SK-N-SH treated with all-trans-retinoic acid at 6 μM for 48 hours (cell line): ENCODE data around the gene ANKRD12.

Source experiments
- ATAC-seq: fragments of 200-7000 bp; cut with Tn5 transposase; 3 replicates; pipeline ENCODE4 v1.9.1; 2020; ENCODE audit warnings: mild to moderate bottlenecking, moderate library complexity
- ARNTL ChIP-seq: fragments of 450-650 bp; formaldehyde crosslinking; IDR thresholded peaks from 2 replicates; pipeline ENCODE4 v1.5.0; 2020; ENCODE audit warnings: low read depth, mild to moderate bottlenecking, moderate library complexity, borderline replicate concordance
- BACH2 ChIP-seq: fragments of 250-450 bp; sonication (Bioruptor Pico); IDR thresholded peaks from 2 replicates; pipeline ENCODE4 v1.9.0; 2021; ENCODE audit warnings: mild to moderate bottlenecking, borderline replicate concordance
- CSDC2 ChIP-seq: fragments of 250-450 bp; sonication (Bioruptor Pico); IDR thresholded peaks from 2 replicates; pipeline ENCODE4 v1.5.0; 2020; ENCODE audit warnings: mild to moderate bottlenecking, moderate library complexity
- CSRNP3 ChIP-seq: fragments of 250-450 bp; sonication (Bioruptor Pico); IDR thresholded peaks from 2 replicates; pipeline ENCODE4 v1.5.1; 2021; ENCODE audit warnings: mild to moderate bottlenecking, moderate library complexity
- GLIS3 ChIP-seq: fragments of 250-450 bp; sonication (Bioruptor Pico); IDR thresholded peaks from 2 replicates; pipeline ENCODE4 v1.5.0; 2020; ENCODE audit warnings: mild to moderate bottlenecking, moderate library complexity
- ISL1 ChIP-seq: fragments of 250-450 bp; sonication (Bioruptor Pico); IDR thresholded peaks from 2 replicates; pipeline ENCODE4 v2.1.2; 2022; ENCODE audit warnings: mild to moderate bottlenecking, moderate library complexity
- OSR1 ChIP-seq: fragments of 250-450 bp; sonication (Bioruptor Pico); IDR thresholded peaks from 2 replicates; pipeline ENCODE4 v1.8.0; 2022; ENCODE audit warnings: moderate library complexity, mild to moderate bottlenecking, inconsistent platforms
- PATZ1 ChIP-seq: fragments of 250-450 bp; sonication (Bioruptor Pico); IDR thresholded peaks from 2 replicates; pipeline ENCODE4 v1.8.0; 2020; ENCODE audit warnings: mild to moderate bottlenecking, moderate library complexity, borderline replicate concordance
- PPARA ChIP-seq: fragments of 250-450 bp; sonication (Bioruptor Pico); IDR thresholded peaks from 2 replicates; pipeline ENCODE4 v1.5.0; 2020; ENCODE audit warnings: mild to moderate bottlenecking, borderline replicate concordance
- RARB ChIP-seq: fragments of 250-450 bp; sonication (Bioruptor Pico); IDR thresholded peaks from 2 replicates; pipeline ENCODE4 v1.8.0; 2021; ENCODE audit warnings: mild to moderate bottlenecking, moderate library complexity
- SNAI2 ChIP-seq: fragments of 250-450 bp; sonication (Bioruptor Pico); IDR thresholded peaks from 2 replicates; pipeline ENCODE4 v1.5.0; 2020; ENCODE audit warnings: mild to moderate bottlenecking, moderate library complexity
- TCF4 ChIP-seq: fragments of 250-450 bp; sonication (Bioruptor Pico); IDR thresholded peaks from 2 replicates; pipeline ENCODE4 v1.8.0; 2021; ENCODE audit warnings: mild to moderate bottlenecking, moderate library complexity, borderline replicate concordance
- TSHZ2 ChIP-seq: fragments of 250-450 bp; sonication (Bioruptor Pico); IDR thresholded peaks from 2 replicates; pipeline ENCODE4 v1.5.0; 2020; ENCODE audit warnings: mild to moderate bottlenecking, moderate library complexity
- ZC3H10 ChIP-seq: fragments of 250-450 bp; sonication (Bioruptor Pico); IDR thresholded peaks from 2 replicates; pipeline ENCODE4 v1.5.1; 2021; ENCODE audit warnings: mild to moderate bottlenecking, moderate library complexity
- ZFP30 ChIP-seq: fragments of 450-650 bp; formaldehyde crosslinking; IDR thresholded peaks from 2 replicates; pipeline ENCODE4 v1.5.0; 2022; ENCODE audit warnings: mild to moderate bottlenecking, moderate library complexity
- ZNF565 ChIP-seq: fragments of 450-650 bp; formaldehyde crosslinking; conservative IDR thresholded peaks from 2 replicates; pipeline ENCODE4 v1.5.0; 2020; ENCODE audit warnings: low read depth, mild to moderate bottlenecking, moderate library complexity
- ZNF70 ChIP-seq: fragments of 450-650 bp; formaldehyde crosslinking; IDR thresholded peaks from 2 replicates; pipeline ENCODE4 v1.5.0; 2020; ENCODE audit warnings: mild to moderate bottlenecking, moderate library complexity
- ZNF8 ChIP-seq: fragments of 450-650 bp; formaldehyde crosslinking; IDR thresholded peaks from 2 replicates; pipeline ENCODE4 v1.5.0; 2020; ENCODE audit warnings: mild to moderate bottlenecking, moderate library complexity

ANKRD12 gene

GRCh38 chr18:9191658-9192256 lies 55.2 kb downstream of the ANKRD12 start:
- no peak for ATAC-seq

GRCh38 chr18:9193031-9193430 lies 56.5 kb downstream of the ANKRD12 start:
- TF ChIP-seq ZNF565 (CRISPR knock-in tag) (no peak), TCF4 (no peak), TSHZ2 (no peak), PATZ1 (CRISPR knock-in tag) (no peak), ZNF8 (CRISPR knock-in tag) (no peak), OSR1 (CRISPR knock-in tag) (no peak), ARNTL (no peak), PPARA (CRISPR knock-in tag) (no peak), BACH2 (CRISPR knock-in tag) (no peak), CSRNP3 (CRISPR knock-in tag) (no peak), GLIS3 (CRISPR knock-in tag) (no peak), ZFP30 (no peak), ZNF70 (no peak)
- ATAC-seq: no peak

More at GRCh38 chr18:9191658-9192256, 55.2 kb downstream of the ANKRD12 start:
- TF ChIP-seq RARB (CRISPR knock-in tag) (no peak), ZFP30 (no peak), CSDC2 (CRISPR knock-in tag) (no peak), TSHZ2 (no peak), ZC3H10 (CRISPR knock-in tag) (no peak), BACH2 (CRISPR knock-in tag) (no peak), OSR1 (CRISPR knock-in tag) (no peak), GLIS3 (CRISPR knock-in tag) (no peak), SNAI2 (no peak), ZNF70 (no peak), ISL1 (CRISPR knock-in tag) (no peak), PATZ1 (CRISPR knock-in tag) (no peak)

- no peak for TF ChIP-seq PPARA (CRISPR knock-in tag)
- TF ChIP-seq OSR1 (CRISPR knock-in tag): no peak
- TF ChIP-seq SNAI2: no peak
- no peak for TF ChIP-seq TSHZ2
- TF ChIP-seq BACH2 (CRISPR knock-in tag): no peak
- no peak for TF ChIP-seq GLIS3 (CRISPR knock-in tag)
These were observed 60.0 kb downstream of the ANKRD12 start for GRCh38 chr18:9196568-9196967.

More at GRCh38 chr18:9196568-9196967, 60.0 kb downstream of the ANKRD12 start:
- no peak for ATAC-seq
